Mesenchymal stem cell (in vitro differentiated cells and primary cell): ENCODE measurements around the gene ARGFX.

Experiments used
- DNase-seq: peaks from one replicate; pipeline ENCODE4 v3.0.0-alpha.2; 2013
- H2AFZ ChIP-seq: one replicate; pipeline ENCODE4 v1.6.1; 2013; ENCODE audit warnings: low read depth, mild to moderate bottlenecking, control low read depth, inconsistent platforms, low read length, moderate library complexity
- H2AK5ac ChIP-seq: 2 replicates; pipeline ENCODE4 v1.6.1; 2013; ENCODE audit warnings: low read length, moderate library complexity, mild to moderate bottlenecking, inconsistent platforms; ENCODE audit not compliant: severe bottlenecking
- H2BK120ac ChIP-seq: one replicate; pipeline ENCODE4 v1.6.1; 2013; ENCODE audit warnings: low read depth, mild to moderate bottlenecking, inconsistent platforms, low read length, moderate library complexity
- H2BK12ac ChIP-seq, 2 experiments: one replicate each; pipeline ENCODE4 v1.6.1; 2013; ENCODE audit warnings: inconsistent platforms in 2 of 2, low read length in 2 of 2, mild to moderate bottlenecking in 2 of 2, moderate library complexity in 2 of 2, control low read depth in 1 of 2
- H2BK15ac ChIP-seq: one replicate; pipeline ENCODE4 v1.6.1; 2013; ENCODE audit warnings: mild to moderate bottlenecking, low read depth, inconsistent platforms; ENCODE audit not compliant: poor library complexity, severe bottlenecking
- H2BK5ac ChIP-seq: 2 replicates; pipeline ENCODE4 v1.6.1; 2013; ENCODE audit warnings: low read depth, mild to moderate bottlenecking, low read length, control low read depth, inconsistent platforms; ENCODE audit not compliant: poor library complexity, severe bottlenecking
- H3K14ac ChIP-seq, 2 experiments: one replicate each; pipeline ENCODE4 v1.6.1; 2013; ENCODE audit warnings: inconsistent platforms in 2 of 2, low read length in 2 of 2, control low read depth in 1 of 2, mild to moderate bottlenecking in 1 of 2, moderate library complexity in 1 of 2
- H3K18ac ChIP-seq, 2 experiments: one replicate each; pipeline ENCODE4 v1.6.1; 2013; ENCODE audit warnings: inconsistent platforms in 2 of 2, low read length in 2 of 2, control low read depth in 1 of 2, low read depth in 1 of 2, mild to moderate bottlenecking in 1 of 2
- H3K23ac ChIP-seq, 2 experiments: one replicate each; pipeline ENCODE4 v1.6.1; 2013; ENCODE audit warnings: inconsistent platforms in 2 of 2, low read length in 2 of 2, mild to moderate bottlenecking in 2 of 2, moderate library complexity in 2 of 2, control low read depth in 1 of 2
- H3K27ac ChIP-seq: 2 replicates; pipeline ENCODE4 v1.5.1; 2013; ENCODE audit warnings: mild to moderate bottlenecking, moderate library complexity, low read length, control low read depth, inconsistent platforms; ENCODE audit not compliant: poor library complexity, severe bottlenecking
- H3K27me3 ChIP-seq, 2 experiments: 2 replicates each; pipeline versions ENCODE4 v1.6.1 to v1.7.0; 2013; ENCODE audit warnings: low read length in 2 of 2, mild to moderate bottlenecking in 2 of 2, moderate library complexity in 2 of 2, control low read depth in 1 of 2, inconsistent platforms in 1 of 2; ENCODE audit not compliant: control insufficient read depth in 1 of 2, insufficient read depth in 1 of 2
- H3K36me3 ChIP-seq, 2 experiments: 2 replicates each; pipeline versions ENCODE4 v1.6.1 to v1.7.0; 2013; ENCODE audit warnings: low read length in 2 of 2, control low read depth in 1 of 2, inconsistent platforms in 1 of 2, low read depth in 1 of 2, mild to moderate bottlenecking in 1 of 2; ENCODE audit not compliant: insufficient read depth in 2 of 2, control insufficient read depth in 1 of 2
- H3K4ac ChIP-seq, 2 experiments: one replicate each; pipeline ENCODE4 v1.6.1; 2013; ENCODE audit warnings: inconsistent platforms in 2 of 2, low read length in 2 of 2, mild to moderate bottlenecking in 2 of 2, moderate library complexity in 2 of 2, control low read depth in 1 of 2, low read depth in 1 of 2
- H3K4me1 ChIP-seq: 2 replicates; pipeline ENCODE4 v1.6.1; 2013; ENCODE audit warnings: low read depth, low read length, control low read depth; ENCODE audit not compliant: control insufficient read depth, insufficient read depth
- H3K4me2 ChIP-seq: 2 replicates; pipeline ENCODE4 v1.6.1; 2013; ENCODE audit warnings: low read length, mild to moderate bottlenecking, inconsistent platforms; ENCODE audit not compliant: poor library complexity, severe bottlenecking
- H3K4me3 ChIP-seq, 2 experiments: 2 replicates each; pipeline versions ENCODE4 v1.5.1 to v1.7.0; 2013; ENCODE audit warnings: low read length in 2 of 2, mild to moderate bottlenecking in 2 of 2, control low read depth in 1 of 2, low read depth in 1 of 2; ENCODE audit not compliant: insufficient read depth in 1 of 2
- H3K79me1 ChIP-seq: replicated peaks from 2 replicates; pipeline ENCODE4 v1.6.1; 2013; ENCODE audit warnings: mild to moderate bottlenecking, control low read depth, low read length, inconsistent platforms; ENCODE audit not compliant: poor library complexity, severe bottlenecking
- H3K9ac ChIP-seq: 2 replicates; pipeline ENCODE4 v1.7.0; 2013; ENCODE audit warnings: mild to moderate bottlenecking, low read length, moderate library complexity
- H3K9me3 ChIP-seq: 2 replicates; pipeline ENCODE4 v1.7.0; 2013; ENCODE audit warnings: mild to moderate bottlenecking, low read length; ENCODE audit not compliant: control insufficient read depth
- H4K8ac ChIP-seq: one replicate; pipeline ENCODE4 v1.6.1; 2013; ENCODE audit warnings: inconsistent platforms, mild to moderate bottlenecking, low read length, moderate library complexity
- H4K91ac ChIP-seq: one replicate; pipeline ENCODE4 v1.6.1; 2013; ENCODE audit warnings: mild to moderate bottlenecking, low read length, inconsistent platforms
- WGBS: methylation state at CpG from one replicate; pipeline ENCODE4 v1.1.7; 2013; ENCODE audit warnings: mixed read lengths; 5-methylcytosine and 5-hydroxymethylcytosine counted together

The ARGFX gene

GRCh38 chr3:121606106-121606505, 38.4 kb downstream of the ARGFX start:
- Histone ChIP-seq H2BK15ac (no peak overlapping the region), H3K36me3 (no peaks in the 10 kb centered on the region), H3K4me2 (no peak overlapping the region), H3K27ac (no peak overlapping the region), H2BK12ac (no peak overlapping the region), H3K23ac (no peak overlapping the region), H3K9ac (no peak overlapping the region), H2AFZ (no peak overlapping the region), H3K79me1 (no peaks in the 10 kb centered on the region), H3K14ac (no peak overlapping the region), H4K91ac (no peak overlapping the region), H2AK5ac (no peak overlapping the region), H3K18ac (no peak overlapping the region), H3K4me3 (no peak overlapping the region), H3K9me3 (no peaks in the 10 kb centered on the region), H3K27me3 (peaks cover 0 to 11% of the 10 kb centered on the region in 2 experiments), H4K8ac (no peak overlapping the region), H3K4ac (no peak overlapping the region), H3K4me1 (no peaks in the 10 kb centered on the region), H2BK120ac (no peak overlapping the region), H2BK5ac (no peak overlapping the region)
- 88% methylated on average over 4 of the region's 4 CpGs for WGBS
- no peak for DNase-seq
